Measurements from ENCODE around the gene A3GALT2. TPM values are rescaled to one million over a fixed set of nuclear protein-coding genes. Genes with fewer than 3 reads are reported as not detected.

A3GALT2 gene
- total RNA-seq, 1 donor from 2014 or later = 0.35 TPM

- DNase-seq (ENCODE audit: extremely low spot score, unreplicated experiment) = no peak
- no peaks in the 10 kb centered on the region for H3K9me3 Mint-ChIP-seq (ENCODE audit: unreplicated experiment)
- H3K4me1 Mint-ChIP-seq (ENCODE audit: unreplicated experiment) = peaks cover 60% of the 10 kb centered on the region
- H3K27ac Mint-ChIP-seq (ENCODE audit: unreplicated experiment) = peak overlapping the region; percentile 90
- no peaks in the 10 kb centered on the region for H3K27me3 Mint-ChIP-seq (ENCODE audit: unreplicated experiment)
- peak overlapping the region; percentile 84 for H3K4me3 Mint-ChIP-seq (ENCODE audit: unreplicated experiment)
- TF ChIP-seq CTCF (IDR thresholded peaks at IDR 0.05) = no peak
- peaks cover 34% of the 10 kb centered on the region for H3K36me3 Mint-ChIP-seq (ENCODE audit: unreplicated experiment)
Measured at GRCh38 chr1:33348194-33348593, 27.3 kb upstream of the A3GALT2 start.

GRCh38 chr1:33347650-33347992 lies 26.7 kb upstream of the A3GALT2 start:
- Mint-ChIP-seq H3K4me1 (ENCODE audit: unreplicated experiment) (peaks cover 66% of the 10 kb centered on the region), H3K36me3 (ENCODE audit: unreplicated experiment) (peaks cover 35% of the 10 kb centered on the region), H3K27ac (ENCODE audit: unreplicated experiment) (peak overlapping the region; percentile 90), H3K9me3 (ENCODE audit: unreplicated experiment) (no peaks in the 10 kb centered on the region), H3K27me3 (ENCODE audit: unreplicated experiment) (no peaks in the 10 kb centered on the region), H3K4me3 (ENCODE audit: unreplicated experiment) (peak overlapping the region; percentile 84)
- no peak for TF ChIP-seq CTCF (IDR thresholded peaks at IDR 0.05)
- no peak for DNase-seq (ENCODE audit: extremely low spot score, unreplicated experiment)

- peak overlapping the region; percentile 84 for H3K4me3 Mint-ChIP-seq (ENCODE audit: unreplicated experiment)
- no peak for TF ChIP-seq CTCF (IDR thresholded peaks at IDR 0.05)
- H3K27me3 Mint-ChIP-seq (ENCODE audit: unreplicated experiment) = no peaks in the 10 kb centered on the region
- DNase-seq (ENCODE audit: extremely low spot score, unreplicated experiment) = no peak
- peaks cover 38% of the 10 kb centered on the region for H3K36me3 Mint-ChIP-seq (ENCODE audit: unreplicated experiment)
- H3K9me3 Mint-ChIP-seq (ENCODE audit: unreplicated experiment) = no peaks in the 10 kb centered on the region
- H3K4me1 Mint-ChIP-seq (ENCODE audit: unreplicated experiment) = peaks cover 71% of the 10 kb centered on the region
- H3K27ac Mint-ChIP-seq (ENCODE audit: unreplicated experiment) = peak overlapping the region; percentile 90
Measured at GRCh38 chr1:33346927-33347649, 26.2 kb upstream of the A3GALT2 start.

GRCh38 chr1:33346533-33346926 lies 25.6 kb upstream of the A3GALT2 start:
- Mint-ChIP-seq H3K4me1 (ENCODE audit: unreplicated experiment) (peaks cover 77% of the 10 kb centered on the region), H3K36me3 (ENCODE audit: unreplicated experiment) (peaks cover 38% of the 10 kb centered on the region), H3K4me3 (ENCODE audit: unreplicated experiment) (peak overlapping the region; percentile 84), H3K9me3 (ENCODE audit: unreplicated experiment) (no peaks in the 10 kb centered on the region), H3K27ac (ENCODE audit: unreplicated experiment) (peak overlapping the region; percentile 90), H3K27me3 (ENCODE audit: unreplicated experiment) (no peaks in the 10 kb centered on the region)
- DNase-seq (ENCODE audit: extremely low spot score, unreplicated experiment) = no peak
- no peak for TF ChIP-seq CTCF (IDR thresholded peaks at IDR 0.05)

- H3K4me3 Mint-ChIP-seq (ENCODE audit: unreplicated experiment) = peak overlapping the region; percentile 51
- H3K27me3 Mint-ChIP-seq (ENCODE audit: unreplicated experiment) = no peaks in the 10 kb centered on the region
- no peaks in the 10 kb centered on the region for H3K9me3 Mint-ChIP-seq (ENCODE audit: unreplicated experiment)
- no peak for TF ChIP-seq CTCF (IDR thresholded peaks at IDR 0.05)
- H3K36me3 Mint-ChIP-seq (ENCODE audit: unreplicated experiment) = peaks cover 46% of the 10 kb centered on the region
- peaks cover 79% of the 10 kb centered on the region for H3K4me1 Mint-ChIP-seq (ENCODE audit: unreplicated experiment)
- no peak for DNase-seq (ENCODE audit: extremely low spot score, unreplicated experiment)
- H3K27ac Mint-ChIP-seq (ENCODE audit: unreplicated experiment) = peak overlapping the region; percentile 90
Measured at GRCh38 chr1:33344896-33345560, 24.1 kb upstream of the A3GALT2 start.

All from osteocyte (in vitro differentiated cells).